Measurements from ENCODE around the gene ENTPD2. TPM values are rescaled to one million over a fixed set of nuclear protein-coding genes. Genes with fewer than 3 reads are reported as not detected.
"Not testable (repeated sequence)": the region's sequence is repeated elsewhere in the genome, so short reads cannot be mapped to it uniquely, and the experiment has no call there.

The ENTPD2 gene
- total RNA-seq, 1 donor from 2014 or later = 2.7 TPM

DNA sequence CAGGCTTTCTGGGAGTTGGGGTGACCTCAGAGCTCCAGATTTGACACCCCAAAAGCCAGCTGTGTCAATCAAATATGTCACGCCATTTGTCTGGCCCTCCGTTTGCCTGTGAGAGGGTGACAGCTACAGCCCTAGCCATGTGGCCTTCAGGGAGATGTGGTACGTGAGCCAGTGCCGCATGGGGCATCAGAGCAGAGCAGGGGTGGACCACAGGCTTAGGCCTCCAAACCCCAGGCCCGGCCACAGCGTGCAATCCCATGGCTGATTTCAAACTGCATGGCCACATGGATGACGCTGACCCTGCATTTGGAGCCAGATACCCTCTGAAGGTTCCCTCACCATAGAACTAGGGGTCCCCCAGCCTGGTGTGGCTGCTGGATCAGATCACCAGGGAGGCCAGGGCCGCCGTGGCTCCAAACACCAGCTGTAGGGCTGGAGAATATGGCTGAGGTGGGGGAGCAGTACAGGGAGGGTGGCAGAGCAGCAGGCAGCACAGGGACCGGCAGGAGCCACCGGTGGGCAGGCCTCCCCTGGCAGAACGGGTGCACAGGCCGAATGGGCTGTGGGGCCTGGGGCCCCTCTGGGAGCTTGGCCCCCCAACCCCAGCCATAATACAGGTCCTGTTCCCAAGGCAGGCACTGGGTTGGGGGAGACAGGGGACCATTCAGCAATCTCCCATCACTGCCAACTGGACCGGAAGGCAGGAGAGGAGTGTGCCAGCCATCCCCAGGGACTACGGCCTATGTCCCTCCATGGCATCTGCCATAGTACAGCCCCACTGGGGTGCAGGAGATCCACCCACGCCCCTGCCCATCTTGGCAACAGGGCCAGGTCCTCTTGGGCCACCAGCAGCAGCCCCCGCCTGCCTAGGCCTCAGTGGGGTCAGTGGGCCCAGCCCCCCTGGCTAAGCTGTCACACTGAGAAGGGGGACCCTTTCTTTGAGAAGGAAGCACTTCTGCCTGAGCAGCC is 15.0 kb upstream of the ENTPD2 start:
- ATAC-seq = no peak
- peak; percentile 55 for DNase-seq (ENCODE audit: missing footprints)
- intact Hi-C loops (cut with DNase I) = loop anchor here (10.0 kb wide), 1 partner anchor 284 kb away; no protein-coding TSS in a partner anchor

DNA sequence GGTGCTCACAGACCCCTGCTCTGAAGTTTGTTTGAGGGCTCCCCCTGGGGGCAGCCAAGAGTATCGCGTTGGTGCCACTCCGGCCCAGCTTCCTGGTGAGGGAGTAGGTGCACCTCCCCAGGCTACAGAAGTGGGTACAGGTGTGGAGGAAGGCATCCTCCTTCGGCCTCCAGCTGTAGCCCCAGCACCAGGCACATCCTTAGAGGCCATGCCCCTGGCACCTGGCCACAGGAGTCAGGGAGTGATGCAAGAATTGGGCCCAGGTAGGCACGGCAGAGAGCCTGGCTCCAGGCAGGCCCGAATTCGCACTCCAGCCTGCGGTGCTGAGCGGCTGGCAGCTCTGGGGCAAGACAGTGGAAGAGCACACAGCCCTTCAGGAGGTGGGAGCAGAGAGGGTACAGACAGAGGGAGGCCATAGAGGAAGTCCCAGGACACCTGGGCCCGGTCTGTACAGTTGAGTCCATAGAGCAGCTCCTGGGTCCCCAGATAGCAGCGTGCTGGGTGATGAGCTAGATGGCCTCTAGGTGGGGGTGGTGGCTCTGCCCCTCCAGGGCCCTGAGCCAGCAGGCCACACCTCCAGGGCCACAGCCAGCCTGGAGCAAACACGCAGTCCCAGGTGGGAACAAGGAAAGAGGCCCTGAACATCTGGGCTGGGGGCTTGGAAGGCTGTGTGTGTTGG is 14.1 kb upstream of the ENTPD2 start:
- intact Hi-C loops (cut with DNase I) = loop anchor here (10.0 kb wide), 1 partner anchor 283 kb away; no protein-coding TSS in a partner anchor
- peak; percentile 48 for ATAC-seq
- peak; percentile 89 for DNase-seq (ENCODE audit: missing footprints)

GRCh38 chr9:137066096-137066861 is 12.4 kb upstream of the ENTPD2 start:
- DNase-seq (ENCODE audit: missing footprints) (peak; percentile 26), ATAC-seq (no peak)
- intact Hi-C loops (cut with DNase I) = loop anchor here (10.0 kb wide), 1 partner anchor 281 kb away; no protein-coding TSS in a partner anchor

DNA sequence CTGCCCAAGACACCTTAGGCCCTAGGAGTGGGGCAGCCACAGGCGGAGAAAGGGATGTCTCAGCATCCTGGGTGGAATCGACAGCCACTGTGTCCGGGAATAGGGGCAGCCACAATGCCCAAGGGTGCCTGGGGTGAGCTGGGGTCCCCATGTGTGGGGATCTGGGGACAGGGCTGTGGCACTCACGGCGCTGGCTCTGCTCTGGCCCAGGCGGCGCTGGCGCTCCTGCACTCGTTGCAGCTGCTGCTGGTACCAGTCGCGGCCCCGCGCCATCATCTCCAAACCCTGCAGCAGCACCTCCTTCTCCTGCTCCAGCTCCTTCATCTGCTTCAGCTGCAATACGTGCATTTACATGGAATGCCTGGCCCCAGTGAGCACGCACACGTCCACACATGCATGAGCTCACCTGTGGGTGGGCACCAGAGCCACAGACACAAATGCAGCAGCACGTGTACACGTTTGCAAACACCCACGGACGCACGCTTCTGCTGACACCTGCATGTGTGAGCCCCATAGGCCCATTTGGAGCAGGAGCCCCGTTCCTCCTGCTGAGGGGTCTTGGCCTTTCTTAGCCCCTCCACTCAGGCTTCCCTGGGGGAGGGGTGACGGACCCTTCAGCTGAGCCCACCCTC is 11.6 kb upstream of the ENTPD2 start:
- ATAC-seq (no peak), DNase-seq (ENCODE audit: missing footprints) (peak; percentile 53)
- intact Hi-C loops (cut with DNase I) = loop anchor here (10.0 kb wide), 1 partner anchor 281 kb away; no protein-coding TSS in a partner anchor

DNA sequence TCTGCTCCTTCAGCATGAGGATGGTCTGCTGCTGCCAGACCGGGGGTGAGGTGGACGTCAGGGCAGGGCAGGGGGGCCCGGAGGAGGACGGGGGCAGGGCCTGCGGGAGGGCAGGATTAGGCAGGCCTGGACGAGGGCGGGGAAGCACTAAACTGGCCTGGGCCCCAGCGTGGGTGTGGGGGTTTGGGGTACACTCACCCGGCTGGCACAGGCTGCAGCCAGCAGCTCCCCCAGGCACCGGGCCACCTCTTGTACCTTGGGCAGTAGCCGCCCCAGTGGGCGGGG is 11.0 kb upstream of the ENTPD2 start:
- ATAC-seq = no peak
- intact Hi-C loops (cut with DNase I) = loop anchor here (1.0 to 10.0 kb wide), 2 partner anchors 19 to 280 kb away; partner anchors contain the start of gene NPDC1
- DNase-seq (ENCODE audit: missing footprints) = no peak

- DNase-seq (ENCODE audit: missing footprints) (peak; percentile 92), ATAC-seq (peak; percentile 67)
- intact Hi-C loops (cut with DNase I) = loop anchor here (1.0 to 10.0 kb wide), 2 partner anchors 18 to 279 kb away; partner anchors contain the start of gene NPDC1
These were observed 10.4 kb upstream of the ENTPD2 start for GRCh38 chr9:137064027-137064879.

- ATAC-seq (no peak), DNase-seq (ENCODE audit: missing footprints) (no peak)
- intact Hi-C loops (cut with DNase I) = loop anchor here (1.0 to 10.0 kb wide), 2 partner anchors 17 to 279 kb away; partner anchors contain the start of gene NPDC1
These were observed 9.6 kb upstream of the ENTPD2 start for GRCh38 chr9:137063311-137064026.

DNA sequence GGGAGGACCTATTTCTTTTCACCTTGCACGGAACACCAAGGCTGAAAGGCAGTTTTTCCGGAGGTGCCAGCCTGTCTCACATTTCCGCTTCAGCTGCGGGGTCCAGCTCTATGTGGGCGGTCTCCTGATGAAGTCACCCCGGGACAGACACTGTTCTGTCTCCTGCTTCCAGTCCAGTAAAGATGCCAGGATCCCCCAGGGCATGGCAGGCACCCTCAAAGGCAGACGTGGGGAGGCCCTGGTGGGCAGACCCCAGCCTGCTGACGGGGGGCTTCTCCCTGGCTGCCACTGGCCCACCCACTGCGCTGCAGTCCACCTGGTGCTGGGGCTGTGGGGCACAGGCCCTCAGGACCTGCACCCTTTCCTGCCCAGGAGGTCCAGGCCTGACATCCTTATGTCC is 8.9 kb upstream of the ENTPD2 start:
- not testable (repeated sequence) for DNase-seq (ENCODE audit: missing footprints); ATAC-seq
- intact Hi-C loops (cut with DNase I) = loop anchor here (10.0 kb wide), 1 partner anchor 278 kb away; no protein-coding TSS in a partner anchor

GRCh38 chr9:137062384-137062783 is 8.5 kb upstream of the ENTPD2 start:
- ATAC-seq (no peak), DNase-seq (ENCODE audit: missing footprints) (no peak)
- intact Hi-C loops (cut with DNase I) = loop anchor here (10.0 kb wide), 1 partner anchor 278 kb away; no protein-coding TSS in a partner anchor

- intact Hi-C loops (cut with DNase I) = no loop called here
- ATAC-seq (no peak), DNase-seq (ENCODE audit: missing footprints) (no peak)
These were observed 4.8 kb upstream of the ENTPD2 start for GRCh38 chr9:137058521-137059234.

- ATAC-seq (no peak), DNase-seq (ENCODE audit: missing footprints) (no peak)
- intact Hi-C loops (cut with DNase I) = no loop called here
These were observed 3.7 kb upstream of the ENTPD2 start for GRCh38 chr9:137057545-137057944.

- intact Hi-C loops (cut with DNase I) = no loop called here
- DNase-seq (ENCODE audit: missing footprints) (no peak), ATAC-seq (no peak)
These were observed 3.0 kb upstream of the ENTPD2 start for GRCh38 chr9:137056739-137057415.

- DNase-seq (ENCODE audit: missing footprints) (peak; percentile 95), ATAC-seq (peak; percentile 94)
- intact Hi-C loops (cut with DNase I) = no loop called here
These were observed 1.8 kb upstream of the ENTPD2 start for GRCh38 chr9:137055385-137056364.

GRCh38 chr9:137054932-137055384 is 1.1 kb upstream of the ENTPD2 start:
- intact Hi-C loops (cut with DNase I) = no loop called here
- DNase-seq (ENCODE audit: missing footprints) (no peak), ATAC-seq (peak; percentile 1)
